Activated CD4-positive, CD25-positive, alpha-beta regulatory T cell treated with anti-CD3 and anti-CD28 coated beads, Interleukin-2, amount 50 U/mL, for 72 hours (primary cell): Measurements from ENCODE around the gene AIFM3.

Source experiments
- DNase-seq: peaks from one replicate; pipeline ENCODE4 v3.0.0; 2021

AIFM3 gene

DNA sequence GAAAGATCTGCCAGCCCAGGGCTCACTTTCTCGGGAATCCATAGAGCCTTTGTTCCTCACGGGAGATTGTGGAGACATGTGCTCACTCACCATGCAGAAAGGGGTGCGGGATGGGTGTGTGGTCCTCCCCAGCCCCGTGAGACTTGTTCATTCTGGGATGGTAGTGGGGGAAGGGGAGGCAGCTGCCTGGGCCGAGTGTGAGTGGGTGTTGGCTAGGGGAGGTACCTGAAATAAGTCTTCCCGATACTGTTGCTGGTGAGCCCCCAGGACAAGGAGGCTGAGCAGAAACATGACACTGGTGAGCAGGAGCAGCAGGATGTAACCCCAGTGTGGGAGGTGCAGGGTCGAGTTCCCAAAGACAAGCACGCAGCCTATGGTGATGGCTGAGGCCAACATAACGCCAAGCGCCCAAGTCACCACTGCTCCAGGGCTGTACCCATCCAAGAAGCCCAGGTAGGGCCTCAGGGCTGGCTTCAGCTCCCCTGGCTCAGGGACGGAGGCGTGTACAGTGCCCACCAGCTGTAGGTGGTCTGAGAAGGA is 62.5 kb downstream of the AIFM3 start:
- no peak for DNase-seq

DNA sequence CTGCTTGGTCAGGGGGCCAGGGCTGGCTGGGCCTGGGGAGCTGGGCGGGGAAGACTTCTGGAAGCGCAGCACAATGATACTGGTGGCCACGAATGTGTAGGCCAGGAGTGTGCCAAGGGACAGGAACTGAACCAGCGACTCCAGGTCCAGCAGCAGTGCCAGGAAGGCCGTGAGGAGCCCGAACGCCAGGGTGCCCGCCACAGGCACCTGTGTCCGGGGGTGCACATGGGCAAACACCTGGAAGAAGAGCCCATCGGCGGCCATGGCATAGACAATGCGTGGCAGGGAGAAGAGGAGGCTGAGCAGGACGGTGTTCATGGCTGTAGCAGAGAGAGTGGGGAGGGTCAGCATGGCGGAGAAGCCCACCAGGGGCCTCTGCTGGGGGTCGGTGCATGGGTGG is 63.0 kb downstream of the AIFM3 start:
- DNase-seq, result no peak
